ENCODE measurements around the gene FCRLB.

Gene FCRLB

GRCh38 chr1:161731981-161732718 is 10.8 kb downstream of the FCRLB start:
- H3K4me1 ChIP-seq (ENCODE audit: low read length): peaks cover 6% of the 10 kb centered on the region; the same call in 1 of the 2 replicates
- no peak overlapping the region for H3K27ac ChIP-seq (ENCODE audit: low read length)
- peaks cover 7% of the 10 kb centered on the region for H3F3A ChIP-seq (ENCODE audit: insufficient read depth, low read length)

GRCh38 chr1:161733526-161733925 is 12.2 kb downstream of the FCRLB start:
- no peaks in the 10 kb centered on the region for H4K20me1 ChIP-seq (ENCODE audit: insufficient read depth, low read length)
- no peak for DNase-seq
- no peak overlapping the region for H3K9ac ChIP-seq (ENCODE audit: low read length)
- H3K27ac ChIP-seq (ENCODE audit: low read length): no peak overlapping the region
- no peak overlapping the region for H3K4me2 ChIP-seq (ENCODE audit: low read depth, low read length)
- no peaks in the 10 kb centered on the region for H3K9me3 ChIP-seq (replicated peaks; ENCODE audit: insufficient read depth, low read length)
- H3K36me3 ChIP-seq (replicated peaks; ENCODE audit: insufficient read depth, low read length): no peaks in the 10 kb centered on the region
- TF ChIP-seq EZH2 (optimal IDR thresholded peaks at IDR 0.05; ENCODE audit: low read depth, low read length) (no peak), CTCF (IDR thresholded peaks at IDR 0.05; ENCODE audit: low read length) (no peak), EZH2phosphoT487 (IDR thresholded peaks at IDR 0.05; ENCODE audit: low read length) (no peak)
- no peaks in the 10 kb centered on the region for H3K27me3 ChIP-seq (replicated peaks; ENCODE audit: insufficient read depth, low read length)
- no peaks in the 10 kb centered on the region for H3K9me2 ChIP-seq (replicated peaks; ENCODE audit: insufficient read depth, low read length)
- no peak overlapping the region for H2AFZ ChIP-seq (ENCODE audit: low read length)
- H3K79me2 ChIP-seq (ENCODE audit: low read length): no peaks in the 10 kb centered on the region
- H3K4me3 ChIP-seq (ENCODE audit: low read length): no peak overlapping the region
- no peaks in the 10 kb centered on the region for H3F3A ChIP-seq (ENCODE audit: insufficient read depth, low read length)
- H3K4me1 ChIP-seq (ENCODE audit: low read length): no peaks in the 10 kb centered on the region

More at GRCh38 chr1:161731981-161732718, 10.8 kb downstream of the FCRLB start:
- Histone ChIP-seq H3K9me3 (replicated peaks; ENCODE audit: insufficient read depth, low read length) (no peaks in the 10 kb centered on the region), H2AFZ (ENCODE audit: low read length) (no peak overlapping the region), H3K4me3 (ENCODE audit: low read length) (no peak overlapping the region), H4K20me1 (ENCODE audit: insufficient read depth, low read length) (no peaks in the 10 kb centered on the region), H3K36me3 (replicated peaks; ENCODE audit: insufficient read depth, low read length) (no peaks in the 10 kb centered on the region), H3K79me2 (ENCODE audit: low read length) (no peaks in the 10 kb centered on the region), H3K9ac (ENCODE audit: low read length) (no peak overlapping the region), H3K9me2 (replicated peaks; ENCODE audit: insufficient read depth, low read length) (no peaks in the 10 kb centered on the region), H3K27me3 (replicated peaks; ENCODE audit: insufficient read depth, low read length) (no peaks in the 10 kb centered on the region), H3K4me2 (ENCODE audit: low read depth, low read length) (no peak overlapping the region)
- no peak for TF ChIP-seq CTCF (IDR thresholded peaks at IDR 0.05; ENCODE audit: low read length)
- no peak for TF ChIP-seq EZH2 (optimal IDR thresholded peaks at IDR 0.05; ENCODE audit: low read depth, low read length)
- no peak for TF ChIP-seq EZH2phosphoT487 (IDR thresholded peaks at IDR 0.05; ENCODE audit: low read length)
- no peak for DNase-seq

GRCh38 chr1:161735837-161736236 is 14.5 kb downstream of the FCRLB start:
- H4K20me1 ChIP-seq (ENCODE audit: insufficient read depth, low read length): no peaks in the 10 kb centered on the region
- no peak overlapping the region for H3K4me3 ChIP-seq (ENCODE audit: low read length)
- peaks cover 11% of the 10 kb centered on the region for H3K4me1 ChIP-seq (ENCODE audit: low read length)
- H3K9me2 ChIP-seq (replicated peaks; ENCODE audit: insufficient read depth, low read length): no peaks in the 10 kb centered on the region
- no peaks in the 10 kb centered on the region for H3K27me3 ChIP-seq (replicated peaks; ENCODE audit: insufficient read depth, low read length)
- H3K27ac ChIP-seq (ENCODE audit: low read length): no peak overlapping the region
- no peak overlapping the region for H3K9ac ChIP-seq (ENCODE audit: low read length)
- no peaks in the 10 kb centered on the region for H3K79me2 ChIP-seq (ENCODE audit: low read length)
- DNase-seq: no peak
- no peak for TF ChIP-seq EZH2phosphoT487 (IDR thresholded peaks at IDR 0.05; ENCODE audit: low read length)
- TF ChIP-seq CTCF (IDR thresholded peaks at IDR 0.05; ENCODE audit: low read length): no peak
- TF ChIP-seq EZH2 (optimal IDR thresholded peaks at IDR 0.05; ENCODE audit: low read depth, low read length): no peak
- H2AFZ ChIP-seq (ENCODE audit: low read length): 0 out of 2 replicates have a peak overlapping the region, but pooled peaks have one; percentile 5
- no peaks in the 10 kb centered on the region for H3K9me3 ChIP-seq (replicated peaks; ENCODE audit: insufficient read depth, low read length)
- H3K4me2 ChIP-seq (ENCODE audit: low read depth, low read length): no peak overlapping the region
- H3K36me3 ChIP-seq (replicated peaks; ENCODE audit: insufficient read depth, low read length): no peaks in the 10 kb centered on the region
- no peaks in the 10 kb centered on the region for H3F3A ChIP-seq (ENCODE audit: insufficient read depth, low read length)
